Peyer's patch (tissue), 4 donors: ENCODE measurements around the gene SMAD6.

ENCODE experiments used
- CTCF ChIP-seq, 6 experiments: fragments of 450-650 bp in 4 of 6; fragments of 200-600 bp in 2 of 6; sonication (generic) in 1 of 6; IDR thresholded peaks; one replicate each; pipeline ENCODE4 v1.5.1; 2017 to 2019; ENCODE audit warnings: antibody characterized with exemption in 6 of 6, mild to moderate bottlenecking in 3 of 6, moderate library complexity in 1 of 6
- POLR2A ChIP-seq, 2 donors: fragments of 450-650 bp; IDR thresholded peaks; one replicate each; pipeline ENCODE4 v1.5.1; 2017; ENCODE audit warnings: antibody characterized with exemption in 2 of 2, mild to moderate bottlenecking in 2 of 2, moderate library complexity in 2 of 2

- TF ChIP-seq POLR2A (IDR thresholded peaks at IDR 0.05) (no peak), CTCF (IDR thresholded peaks at IDR 0.05) (no peak)
Measured at GRCh38 chr15:66675446-66675845, 26.6 kb upstream of the SMAD6 start.
